A549 (cell line): ENCODE measurements around the gene RAB21. TPM values are rescaled to one million over a fixed set of nuclear protein-coding genes. Genes with fewer than 3 reads are reported as not detected.

Experiments used
- polyA plus RNA-seq, 4 experiments: library from polyadenylated mRNA; depleted of rRNA in 3 of 4; stranded (reverse); fragments of >200 nt; fragmentation: RNase III in 1 of 4; extraction: RNeasy Plus Mini Kit Qiagen cat#74134 plus additional on column Dnase treatment in 1 of 4; gene quantifications; 2 replicates in 3 of 4; 3 replicates in 1 of 4; pipeline ENCODE4 v1.2.3, GENCODE V29; 2011 to 2017

The RAB21 gene
- polyA plus RNA-seq, 2 of the 4 experiments (the other 2 are of a cell fraction), result 33.1 to 33.3 TPM

Other genes starting within 250 kb of the RAB21 start
- gene ZFC3H1, start 91.0 kb upstream of the RAB21 start, polyA plus RNA-seq (2011; rRNA removed), result 45.2 and 58.3 TPM in 2 replicates
- gene ZFC3H1, start 91.0 kb upstream of the RAB21 start, polyA plus RNA-seq (2017; fragmentation: RNase III; extraction: RNeasy Plus Mini Kit Qiagen cat#74134 plus additional on column Dnase treatment), result 15.2 to 18.9 TPM (median 17.3 TPM) in 3 replicates
- gene THAP2, start 90.6 kb upstream of the RAB21 start, polyA plus RNA-seq (2011; rRNA removed), result 8.5 and 8.7 TPM in 2 replicates
- 2.8 to 3.6 TPM (median 3.4 TPM) in 3 replicates for gene THAP2, start 90.6 kb upstream of the RAB21 start, polyA plus RNA-seq (2017; fragmentation: RNase III; extraction: RNeasy Plus Mini Kit Qiagen cat#74134 plus additional on column Dnase treatment)
- 62.8 and 78.8 TPM in 2 replicates for gene TMEM19, start 68.8 kb upstream of the RAB21 start, polyA plus RNA-seq (2011; rRNA removed)
- gene TMEM19, start 68.8 kb upstream of the RAB21 start, polyA plus RNA-seq (2017; fragmentation: RNase III; extraction: RNeasy Plus Mini Kit Qiagen cat#74134 plus additional on column Dnase treatment), result 40.5 to 47.6 TPM (median 43.2 TPM) in 3 replicates
- 37.8 and 52.2 TPM in 2 replicates for gene TBC1D15, start 84.9 kb downstream of the RAB21 start, polyA plus RNA-seq (2011; rRNA removed)
- 34.8 to 42.2 TPM (median 41.9 TPM) in 3 replicates for gene TBC1D15, start 84.9 kb downstream of the RAB21 start, polyA plus RNA-seq (2017; fragmentation: RNase III; extraction: RNeasy Plus Mini Kit Qiagen cat#74134 plus additional on column Dnase treatment)
- gene TPH2, start 184.0 kb downstream of the RAB21 start, polyA plus RNA-seq (2011; rRNA removed), result not detected in 2 replicates
- not detected in 3 replicates for gene TPH2, start 184.0 kb downstream of the RAB21 start, polyA plus RNA-seq (2017; fragmentation: RNase III; extraction: RNeasy Plus Mini Kit Qiagen cat#74134 plus additional on column Dnase treatment)